Measurements from ENCODE around the gene SLC16A2. TPM values are rescaled to one million over a fixed set of nuclear protein-coding genes. Genes with fewer than 3 reads are reported as not detected.

SLC16A2 gene
- total RNA-seq, 1 experiment from 2014 or later = 55.2 TPM

GRCh38 chrX:74465424-74465823, 44.1 kb downstream of the SLC16A2 start:
- Mint-ChIP-seq H3K36me3 (peaks cover 4% of the 10 kb centered on the region), H3K27ac (no peak overlapping the region), H3K4me1 (peaks cover 7% of the 10 kb centered on the region; the same call in 1 of the 2 replicates), H3K4me3 (no peak overlapping the region), H3K9me3 (peaks cover 11% of the 10 kb centered on the region), H3K27me3 (ENCODE audit: low read depth) (no peaks in the 10 kb centered on the region)
- DNase-seq (ENCODE audit: low spot score) (no peak), ATAC-seq (peak; percentile 28; the same call in 1 of the 2 replicates)
- TF ChIP-seq ESRRA (CRISPR knock-in tag; IDR thresholded peaks at IDR 0.05; ENCODE audit: borderline replicate concordance) (no peak), RORB (CRISPR knock-in tag; IDR thresholded peaks at IDR 0.05) (no peak), GTF2I (CRISPR knock-in tag; conservative IDR thresholded peaks at IDR 0.05) (no peak), ZSCAN18 (CRISPR knock-in tag; IDR thresholded peaks at IDR 0.05) (no peak), SMAD4 (CRISPR knock-in tag; IDR thresholded peaks at IDR 0.05) (no peak), PRDM15 (CRISPR knock-in tag; IDR thresholded peaks at IDR 0.05) (no peak), ZNF232 (CRISPR knock-in tag; IDR thresholded peaks at IDR 0.05) (no peak), CBFB (CRISPR knock-in tag; IDR thresholded peaks at IDR 0.05; ENCODE audit: low read depth) (no peak), ARID4B (CRISPR knock-in tag; IDR thresholded peaks at IDR 0.05; ENCODE audit: borderline replicate concordance) (no peak), ZNF263 (CRISPR knock-in tag; IDR thresholded peaks at IDR 0.05; ENCODE audit: low read depth) (no peak), ZNF396 (CRISPR knock-in tag; IDR thresholded peaks at IDR 0.05; ENCODE audit: borderline replicate concordance) (no peak), SMAD3 (CRISPR knock-in tag; IDR thresholded peaks at IDR 0.05; ENCODE audit: borderline replicate concordance) (no peak), ZBTB21 (CRISPR knock-in tag; IDR thresholded peaks at IDR 0.05; ENCODE audit: borderline replicate concordance) (no peak), NR2C2 (CRISPR knock-in tag; IDR thresholded peaks at IDR 0.05) (no peak), ERG (CRISPR knock-in tag; IDR thresholded peaks at IDR 0.05) (no peak), FOXJ3 (CRISPR knock-in tag; IDR thresholded peaks at IDR 0.05; ENCODE audit: borderline replicate concordance) (no peak), AFF4 (CRISPR knock-in tag; IDR thresholded peaks at IDR 0.05; ENCODE audit: borderline replicate concordance) (no peak), USF2 (CRISPR knock-in tag; IDR thresholded peaks at IDR 0.05) (no peak), CDX4 (CRISPR knock-in tag; IDR thresholded peaks at IDR 0.05; ENCODE audit: borderline replicate concordance) (no peak)
- ChIA-PET POLR2A (no interaction called here), CTCF (interaction anchor here (0.6 kb wide), 1 partner anchor 70 kb away, joined by 4 read pairs; no protein-coding TSS in a partner anchor)
